NB4 (cell line): ENCODE results near the gene TSPAN33.

Experiments
- CTCF ChIP-seq: IDR thresholded peaks from one replicate; pipeline ENCODE4 v1.5.1; 2012; ENCODE audit warnings: low read depth, low read length
- MAX ChIP-seq: IDR thresholded peaks from 2 replicates; pipeline ENCODE4 v1.6.1; 2011; ENCODE audit warnings: low read depth, low read length
- MYC ChIP-seq: IDR thresholded peaks from 2 replicates; pipeline ENCODE4 v1.6.1; 2011; ENCODE audit warnings: low read depth, low read length
- POLR2A ChIP-seq: IDR thresholded peaks from 2 replicates; pipeline ENCODE4 v1.6.1; 2011; ENCODE audit warnings: mild to moderate bottlenecking; ENCODE audit not compliant: insufficient read length; ENCODE audit errors: extremely low read depth

GRCh38 chr7:129122751-129123509 is 21.6 kb upstream of the TSPAN33 start:
- TF ChIP-seq POLR2A = no peak
- no peak for TF ChIP-seq CTCF
- 0 out of 2 replicates have a peak, but pooled peaks have one; percentile 17 for TF ChIP-seq MAX
- TF ChIP-seq MYC = no peak
